Raji (cell line): ENCODE measurements around the gene SERPINB12.

Experiments
- POLR2A ChIP-seq: IDR thresholded peaks from 2 replicates; pipeline ENCODE4 v1.6.1; 2011; ENCODE audit warnings: low read depth, low read length, control low read depth; ENCODE audit not compliant: insufficient read depth

SERPINB12 gene

GRCh38 chr18:63606526-63606925 is 64.4 kb downstream of the SERPINB12 start:
- TF ChIP-seq POLR2A, result no peak

- TF ChIP-seq POLR2A, result no peak
These were observed 71.3 kb downstream of the SERPINB12 start for GRCh38 chr18:63613420-63613819.

GRCh38 chr18:63617049-63617914 is 75.1 kb downstream of the SERPINB12 start:
- TF ChIP-seq POLR2A, result no peak

GRCh38 chr18:63617915-63618234 is 75.7 kb downstream of the SERPINB12 start:
- TF ChIP-seq POLR2A, result no peak
